ENCODE measurements around the gene SLC9B2.

The SLC9B2 gene

DNA sequence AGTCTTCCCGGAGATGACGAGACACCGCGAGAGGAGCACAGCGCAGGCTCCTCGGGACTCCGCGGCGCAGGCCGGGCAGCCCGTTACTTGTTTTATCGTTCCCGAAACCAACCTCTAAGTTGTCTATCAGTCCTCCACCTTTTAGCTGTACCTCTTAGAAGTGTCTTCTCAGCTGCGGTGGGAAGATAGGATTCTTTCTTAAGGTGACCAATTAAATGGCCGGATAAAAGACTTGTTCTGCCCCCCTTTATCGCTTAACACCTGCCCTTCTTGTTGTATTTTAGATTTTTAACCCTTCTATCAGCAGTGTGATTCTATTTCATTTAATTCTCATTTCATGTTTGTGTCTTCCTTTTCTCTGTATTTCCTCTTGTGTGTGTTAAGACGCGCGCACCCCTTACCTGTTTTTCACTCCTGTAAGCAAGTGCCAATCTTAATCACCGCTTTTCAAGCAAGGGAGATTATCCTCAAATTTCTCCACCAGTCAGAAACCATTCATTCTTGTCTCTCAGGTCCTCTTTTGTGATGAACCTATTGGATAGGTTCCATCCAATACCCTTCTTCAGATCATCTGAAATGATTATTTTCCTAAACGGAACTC is at the start of gene SLC9B2:
TSS of gene SLC9B2 (minus strand) at position 15 of the 601 bp plus-strand sequence. CDS start 9,211 bp downstream, outside the sequence.
- no peak for DNase-seq

- no peak for DNase-seq
Observed at GRCh38 chr4:103126126-103126525, 49.6 kb upstream of the SLC9B2 start.

DNA sequence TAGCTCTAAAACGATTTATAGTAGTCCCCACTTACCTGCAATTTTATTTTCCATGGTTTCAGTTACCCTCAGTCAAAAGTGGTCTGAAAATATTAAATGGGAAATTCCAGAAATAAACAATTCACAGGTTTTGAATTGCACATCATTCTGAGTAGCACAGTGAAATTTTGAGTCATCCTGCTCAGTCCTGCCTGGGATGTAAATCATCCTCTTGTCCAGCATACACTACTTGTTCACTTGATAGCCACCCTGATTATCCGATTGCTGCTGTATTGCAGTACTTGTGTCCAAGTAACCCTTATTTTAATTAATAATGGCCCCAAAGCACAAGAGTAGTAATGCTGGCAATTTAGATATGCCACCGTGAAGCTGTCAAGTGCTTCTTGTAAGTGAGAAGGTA is 46.6 kb upstream of the SLC9B2 start:
- no peak for DNase-seq

DNA sequence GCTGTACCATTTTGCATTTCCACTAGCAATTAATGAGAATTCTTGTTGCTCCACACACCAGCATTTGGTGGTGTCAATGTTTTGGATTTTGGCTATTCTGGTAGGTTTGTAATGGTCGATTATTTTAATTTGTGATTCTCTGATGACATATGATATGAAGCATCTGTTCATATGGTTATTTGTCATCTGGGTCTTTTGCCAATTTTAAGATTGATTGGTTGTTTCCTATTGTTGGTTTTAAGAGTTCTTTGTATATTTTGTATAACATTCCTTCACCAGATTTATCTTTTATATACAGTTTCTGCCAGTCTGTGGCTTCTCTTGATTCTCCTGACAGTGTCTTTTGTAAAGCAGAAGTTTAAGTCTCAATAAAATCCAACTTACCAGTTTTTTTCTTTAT is 41.6 kb upstream of the SLC9B2 start:
- DNase-seq, result no peak

- DNase-seq, result no peak
Observed at GRCh38 chr4:103111598-103111997, 35.0 kb upstream of the SLC9B2 start.

DNA sequence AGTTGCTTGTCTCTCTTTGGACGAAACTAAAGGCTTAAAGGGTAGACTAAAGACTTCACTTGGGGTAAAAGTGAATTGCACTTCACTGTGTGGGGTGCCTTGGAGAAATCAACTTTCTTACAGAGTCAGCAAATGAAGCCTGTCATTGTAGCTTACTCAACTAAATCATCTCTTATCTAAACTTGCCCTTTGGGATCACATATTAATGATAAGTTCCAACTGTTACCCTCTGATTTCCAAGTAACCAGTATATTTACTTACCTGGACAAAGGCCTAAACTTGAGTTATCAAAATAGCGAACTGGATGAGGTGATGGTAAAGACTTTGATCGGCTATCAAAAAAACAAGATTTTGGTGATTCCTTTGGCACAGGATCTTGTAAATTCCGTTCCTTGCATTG is 32.0 kb upstream of the SLC9B2 start:
- DNase-seq, result no peak

- DNase-seq, result no peak
Observed at GRCh38 chr4:103105558-103106356, 29.2 kb upstream of the SLC9B2 start.

- no peak for DNase-seq
Observed at GRCh38 chr4:103104886-103105285, 28.3 kb upstream of the SLC9B2 start.

DNA sequence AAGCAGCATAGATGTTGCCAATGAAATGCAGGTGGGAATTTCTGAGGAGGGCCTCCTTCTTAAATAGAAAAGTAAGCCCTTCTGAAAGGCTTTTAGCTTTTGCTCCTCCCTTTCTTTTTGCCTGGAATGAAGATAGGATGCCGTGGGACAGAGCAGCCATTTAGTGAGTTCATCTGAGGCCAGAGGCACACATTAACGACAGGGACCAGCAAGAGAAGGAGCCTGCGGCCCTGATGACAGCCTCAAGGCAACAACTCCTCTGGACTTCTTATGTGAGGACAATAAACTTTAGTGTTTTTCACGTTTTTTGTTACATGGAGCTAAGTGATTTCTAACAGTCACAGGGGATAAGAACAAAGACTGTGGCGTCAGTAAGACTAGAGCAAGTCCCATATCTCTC is 24.1 kb upstream of the SLC9B2 start:
- DNase-seq, result no peak

- no peak for DNase-seq
Observed at GRCh38 chr4:103099691-103100392, 23.3 kb upstream of the SLC9B2 start, which contains the start of gene BDH2. Gene BDH2, minus strand, starts transcription at chr4:103099834. Its CDS starts 3,580 bp downstream, at chr4:103096254.

DNA sequence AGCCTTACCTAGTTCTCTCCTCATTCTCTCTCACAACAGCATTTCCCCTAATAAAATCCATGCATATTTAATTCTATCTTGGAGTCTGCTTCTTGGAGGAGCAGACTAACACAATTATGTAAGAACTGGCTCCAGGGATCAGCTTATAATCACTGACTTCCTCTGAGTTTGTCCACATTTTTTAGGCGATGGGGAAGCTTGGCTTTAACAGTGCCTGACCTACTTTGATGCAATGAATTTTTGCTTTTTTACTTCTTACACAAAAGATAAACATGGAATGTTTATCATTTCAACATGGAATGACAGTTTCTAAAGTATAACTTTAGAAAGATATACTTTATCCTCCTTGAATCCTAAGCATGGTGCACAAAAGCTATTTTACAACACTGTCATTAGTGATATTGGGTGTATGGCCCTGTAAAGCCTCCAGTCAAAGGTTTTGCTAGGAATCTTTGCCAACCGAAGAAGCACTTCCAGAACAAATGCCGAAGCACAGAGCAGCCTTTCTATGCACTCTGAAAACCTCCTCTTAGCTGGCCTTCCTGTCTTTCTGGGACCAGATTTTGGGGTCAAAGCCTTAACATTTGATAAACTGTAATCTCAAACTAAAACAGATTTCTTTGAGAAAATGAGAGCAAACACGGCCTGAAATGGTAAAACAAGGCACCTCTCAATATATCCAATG is 22.3 kb upstream of the SLC9B2 start:
- no peak for DNase-seq

DNA sequence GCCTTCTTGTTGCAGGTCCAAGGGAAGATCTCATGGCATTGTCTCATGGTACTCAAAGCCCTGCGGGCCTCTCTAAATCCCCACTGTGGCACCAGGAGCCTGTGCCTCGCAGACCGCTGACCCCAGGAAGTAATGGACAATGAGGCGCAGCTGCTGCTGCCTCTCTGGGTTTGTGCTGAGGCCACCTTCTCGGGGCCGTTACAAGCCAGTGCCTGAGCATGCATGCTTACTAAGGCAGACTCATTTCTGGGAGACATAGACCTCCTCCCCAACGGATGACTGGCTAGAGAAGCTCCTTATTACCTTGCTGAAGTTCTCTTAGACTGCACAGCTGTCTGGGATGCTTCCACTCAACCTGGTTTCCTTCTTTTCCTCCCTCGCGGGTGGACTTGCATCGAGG is 21.8 kb upstream of the SLC9B2 start:
- DNase-seq, result no peak

DNA sequence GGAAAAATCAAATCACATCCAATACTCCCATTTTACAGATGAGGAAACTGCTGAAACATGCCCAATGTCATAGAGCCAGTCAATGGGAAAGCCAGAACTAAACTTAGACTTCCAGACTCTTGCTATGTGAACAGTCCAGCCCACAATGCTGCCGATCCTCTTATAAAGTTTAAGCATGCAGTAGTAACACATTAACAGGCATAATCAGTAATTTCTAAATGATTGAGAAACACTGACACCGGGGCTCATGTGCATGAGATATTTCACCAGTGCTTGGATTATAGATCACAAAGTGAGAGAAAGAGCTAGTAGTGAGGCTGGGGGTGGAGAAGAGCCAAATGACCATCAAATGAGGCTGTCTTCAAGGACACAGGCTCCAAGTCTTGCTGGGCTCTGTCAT is 20.6 kb upstream of the SLC9B2 start:
- no peak for DNase-seq

DNA sequence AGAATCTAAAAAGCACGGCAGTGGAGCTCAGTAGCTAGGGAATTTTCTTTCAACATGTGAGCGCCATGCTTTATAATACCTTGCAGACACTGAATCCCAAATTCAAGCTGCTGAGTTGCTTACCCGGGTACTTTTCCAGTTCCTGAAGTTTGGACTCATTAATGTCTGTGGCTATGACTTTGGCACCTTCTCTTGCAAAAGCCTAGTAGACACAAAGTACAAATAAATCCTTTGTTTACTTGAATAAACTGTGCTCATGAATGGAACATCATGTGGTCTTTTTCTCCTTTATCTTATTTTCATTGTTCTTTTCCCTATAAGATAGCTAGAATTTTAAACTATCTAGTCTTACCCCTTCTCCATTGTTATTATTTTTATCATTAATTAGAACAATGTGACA is 18.5 kb upstream of the SLC9B2 start:
- DNase-seq, result no peak

GRCh38 chr4:103092245-103092644 is 15.7 kb upstream of the SLC9B2 start:
- DNase-seq, result no peak

- no peak for DNase-seq
Observed at GRCh38 chr4:103091601-103092223, 15.2 kb upstream of the SLC9B2 start.

DNA sequence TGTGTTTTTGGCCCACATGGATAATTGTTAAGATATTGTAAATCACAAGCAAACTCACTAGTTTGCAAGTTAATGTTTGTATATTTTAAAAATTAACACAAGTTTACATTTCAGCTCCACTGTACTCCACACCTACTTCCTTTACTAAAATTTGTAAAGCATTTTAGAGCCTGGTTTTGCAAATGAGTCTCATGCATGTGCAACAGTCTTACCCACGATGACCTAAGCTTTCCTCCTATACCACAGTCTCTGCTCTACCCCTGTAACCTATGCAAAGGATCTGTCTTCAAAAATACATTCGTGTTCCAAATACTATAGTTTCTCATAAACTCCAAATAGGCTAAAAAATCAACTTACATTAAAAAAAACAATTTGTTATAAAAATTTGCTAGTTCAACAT is 12.9 kb upstream of the SLC9B2 start:
- no peak for DNase-seq

DNA sequence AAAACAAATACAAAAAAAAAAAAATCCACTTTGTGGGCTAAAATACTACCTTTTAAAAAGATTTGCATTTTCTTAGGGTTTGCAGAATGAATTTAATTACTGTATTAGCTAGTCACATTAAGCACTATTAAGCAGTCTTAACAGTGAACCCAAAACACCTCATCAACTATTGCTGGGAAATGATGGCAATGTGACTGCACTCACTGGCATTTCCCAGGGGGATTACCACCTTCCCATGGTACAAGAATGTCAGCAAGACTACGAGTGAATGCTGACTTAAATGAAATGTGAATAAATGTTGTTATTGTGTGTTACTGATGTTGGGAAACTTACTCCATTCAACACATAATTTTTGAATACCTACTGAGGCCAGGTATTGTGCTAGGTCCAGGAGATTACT is 10.0 kb upstream of the SLC9B2 start:
- no peak for DNase-seq

GRCh38 chr4:103085555-103086196 is 9.1 kb upstream of the SLC9B2 start:
- no peak for DNase-seq

DNA sequence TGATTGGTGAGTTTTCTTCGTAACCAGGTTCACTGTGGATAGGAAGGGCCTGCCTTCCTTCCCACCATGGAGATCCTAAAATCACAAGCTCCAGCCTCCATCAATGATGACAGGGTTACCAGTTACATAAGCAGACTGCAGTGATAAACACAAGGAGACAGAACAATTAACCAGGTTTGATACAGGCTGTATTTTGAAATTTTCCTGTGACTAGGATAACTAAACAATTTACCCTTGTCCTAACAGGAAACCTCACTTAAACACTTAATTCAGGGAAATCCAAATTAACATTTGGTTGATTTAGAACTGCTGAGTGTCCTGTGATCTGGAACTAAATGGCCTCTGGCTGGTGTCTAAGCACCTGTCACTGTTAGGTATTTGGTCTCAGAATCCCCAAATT is 3.1 kb upstream of the SLC9B2 start:
- DNase-seq, result no peak

DNA sequence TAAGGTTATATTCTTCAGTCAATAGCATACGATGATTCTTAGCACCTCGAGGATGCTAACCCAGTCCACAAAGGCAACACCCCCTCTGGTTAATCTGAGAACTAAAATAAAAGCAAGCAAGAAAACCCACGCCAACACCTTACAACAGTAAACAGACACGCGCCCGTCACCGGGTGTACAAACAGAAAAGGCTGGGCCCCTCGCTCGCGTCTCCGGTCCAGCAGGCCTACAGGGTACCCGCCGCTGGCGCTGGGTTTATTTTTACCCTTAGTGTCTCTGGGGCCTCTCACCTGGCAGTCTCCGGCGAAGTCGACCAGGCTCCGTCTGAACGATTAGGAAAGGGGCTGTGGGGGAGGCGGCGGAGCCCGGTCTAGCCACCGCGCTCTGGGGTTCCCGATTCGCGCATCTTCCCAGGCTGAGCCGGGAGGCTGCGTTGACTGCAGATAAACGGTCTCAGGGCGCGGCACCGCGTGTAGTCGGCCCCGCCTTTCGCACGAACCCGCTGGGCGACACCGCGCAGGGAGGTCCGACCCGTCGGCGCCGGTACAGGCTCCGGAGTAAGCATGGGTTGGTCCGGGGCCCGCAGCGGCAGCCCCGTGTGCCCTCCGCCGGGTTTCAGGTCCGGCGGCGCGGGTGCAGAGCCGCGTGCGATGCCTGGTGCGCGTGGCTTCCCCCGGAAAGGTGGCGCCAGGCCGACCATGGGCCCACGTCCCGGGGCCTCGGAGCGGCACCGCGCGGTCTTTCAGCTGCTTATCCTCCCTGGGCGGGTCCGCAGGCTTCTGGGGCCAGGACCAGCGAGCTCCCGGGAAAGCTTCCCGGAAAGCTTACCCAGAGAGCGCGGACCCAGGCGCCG is 441 bp downstream of the SLC9B2 start:
- no peak for DNase-seq
